H9 (cell line): ENCODE measurements around the gene ASTN1. TPM values are rescaled to one million over a fixed set of nuclear protein-coding genes. Genes with fewer than 3 reads are reported as not detected.

Experiments
- DNase-seq: peaks from one replicate; pipeline ENCODE4 v3.0.0-alpha.2; 2017
- H2AFZ ChIP-seq: one replicate; pipeline ENCODE4 v1.6.1; 2013; ENCODE audit warnings: mild to moderate bottlenecking, low read length, control low read depth, moderate library complexity
- H2AK5ac ChIP-seq: 2 replicates; pipeline ENCODE4 v1.6.1; 2013; ENCODE audit warnings: low read length, control low read depth, mixed read lengths; ENCODE audit not compliant: insufficient read length
- H2BK120ac ChIP-seq: one replicate; pipeline ENCODE4 v1.6.1; 2013; ENCODE audit warnings: low read depth, mild to moderate bottlenecking, low read length, control low read depth, inconsistent platforms; ENCODE audit not compliant: poor library complexity, severe bottlenecking
- H2BK12ac ChIP-seq: 2 replicates; pipeline ENCODE4 v1.6.1; 2013; ENCODE audit warnings: low read length, control low read depth, mixed read lengths, low read depth; ENCODE audit not compliant: insufficient read length
- H2BK15ac ChIP-seq: 2 replicates; pipeline ENCODE4 v1.6.1; 2013; ENCODE audit warnings: low read depth, low read length, control low read depth
- H2BK20ac ChIP-seq: one replicate; pipeline ENCODE4 v1.6.1; 2013; ENCODE audit warnings: low read depth, mild to moderate bottlenecking, low read length, control low read depth, inconsistent platforms; ENCODE audit not compliant: poor library complexity, severe bottlenecking
- H2BK5ac ChIP-seq: 2 replicates; pipeline ENCODE4 v1.6.1; 2013; ENCODE audit warnings: low read length, control low read depth, mixed read lengths; ENCODE audit not compliant: insufficient read length
- H3K14ac ChIP-seq: 2 replicates; pipeline ENCODE4 v1.6.1; 2013; ENCODE audit warnings: low read length, control low read depth; ENCODE audit not compliant: insufficient read depth
- H3K18ac ChIP-seq: 2 replicates; pipeline ENCODE4 v1.6.1; 2013; ENCODE audit warnings: low read depth, mild to moderate bottlenecking, mixed read lengths, low read length, control low read depth; ENCODE audit not compliant: insufficient read length
- H3K23ac ChIP-seq: 2 replicates; pipeline ENCODE4 v1.6.1; 2013; ENCODE audit warnings: low read length, control low read depth, mixed read lengths, low read depth; ENCODE audit not compliant: insufficient read length
- H3K23me2 ChIP-seq: 2 replicates; pipeline ENCODE4 v1.6.1; 2013; ENCODE audit warnings: low read depth, mild to moderate bottlenecking, mixed read lengths, low read length, control low read depth; ENCODE audit not compliant: insufficient read length, poor library complexity, severe bottlenecking
- H3K27ac ChIP-seq: 2 replicates; pipeline ENCODE4 v1.5.1; 2013; ENCODE audit warnings: low read length, control low read depth, mixed read lengths, low read depth; ENCODE audit not compliant: insufficient read length
- H3K27me3 ChIP-seq: 2 replicates; pipeline ENCODE4 v1.6.1; 2013; ENCODE audit warnings: low read length, control low read depth, inconsistent platforms; ENCODE audit not compliant: insufficient read depth
- H3K4ac ChIP-seq: 2 replicates; pipeline ENCODE4 v1.6.1; 2013; ENCODE audit warnings: low read depth, mild to moderate bottlenecking, control low read depth, inconsistent platforms, low read length, moderate library complexity
- H3K4me1 ChIP-seq: 2 replicates; pipeline ENCODE4 v1.6.1; 2013; ENCODE audit warnings: low read length, control low read depth, inconsistent platforms; ENCODE audit not compliant: insufficient read depth
- H3K4me2 ChIP-seq: 2 replicates; pipeline ENCODE4 v1.6.1; 2013; ENCODE audit warnings: low read length, control low read depth, mixed read lengths; ENCODE audit not compliant: insufficient read length, insufficient read depth
- H3K56ac ChIP-seq: 2 replicates; pipeline ENCODE4 v1.6.1; 2013; ENCODE audit warnings: low read depth, mild to moderate bottlenecking, mixed read lengths, low read length, control low read depth; ENCODE audit not compliant: insufficient read length
- H3K79me1 ChIP-seq: 2 replicates; pipeline ENCODE4 v1.6.1; 2013; ENCODE audit warnings: low read depth, mild to moderate bottlenecking, moderate library complexity, low read length, control low read depth, inconsistent platforms; ENCODE audit not compliant: insufficient read depth, poor library complexity, severe bottlenecking
- H3K79me2 ChIP-seq: 2 replicates; pipeline ENCODE4 v1.6.1; 2013; ENCODE audit warnings: low read length, control low read depth, inconsistent platforms; ENCODE audit not compliant: insufficient read depth
- H3K9ac ChIP-seq: 2 replicates; pipeline ENCODE4 v1.6.1; 2013; ENCODE audit warnings: low read length, control low read depth, mixed read lengths; ENCODE audit not compliant: insufficient read length; ENCODE audit errors: extremely low read depth
- H3K9me3 ChIP-seq: one replicate; pipeline ENCODE4 v1.6.1; 2013; ENCODE audit warnings: low read depth, low read length, inconsistent platforms; ENCODE audit not compliant: control insufficient read depth
- H3T11ph ChIP-seq: one replicate; pipeline ENCODE4 v1.6.1; 2013; ENCODE audit warnings: mild to moderate bottlenecking, low read length, control low read depth, inconsistent platforms
- H4K20me1 ChIP-seq: one replicate; pipeline ENCODE4 v1.6.1; 2013; ENCODE audit not compliant: control insufficient read depth, insufficient read length, insufficient read depth
- H4K5ac ChIP-seq: 2 replicates; pipeline ENCODE4 v1.6.1; 2013; ENCODE audit warnings: low read depth, mild to moderate bottlenecking, mixed read lengths, low read length, control low read depth; ENCODE audit not compliant: insufficient read length
- H4K8ac ChIP-seq: replicated peaks from 2 replicates; pipeline ENCODE4 v1.6.1; 2013; ENCODE audit warnings: low read length, control low read depth, mixed read lengths, low read depth; ENCODE audit not compliant: insufficient read length
- H4K91ac ChIP-seq: 2 replicates; pipeline ENCODE4 v1.6.1; 2013; ENCODE audit warnings: low read depth, mild to moderate bottlenecking, moderate library complexity, mixed read lengths, low read length, control low read depth; ENCODE audit not compliant: insufficient read length
- H3K27ac Mint-ChIP-seq, 3 experiments: 2 replicates in 2 of 3; 3 replicates in 1 of 3; pipeline ENCODE4 v1.8.0; 2020 to 2021; ENCODE audit warnings: mixed read lengths in 3 of 3, mild to moderate bottlenecking in 1 of 3, moderate library complexity in 1 of 3
- H3K27me3 Mint-ChIP-seq: 2 replicates; pipeline ENCODE4 v1.8.0; 2021; ENCODE audit warnings: low read depth, mild to moderate bottlenecking, moderate library complexity, mixed read lengths
- H3K36me3 Mint-ChIP-seq, 3 experiments: 2 replicates in 2 of 3; 3 replicates in 1 of 3; pipeline ENCODE4 v1.8.0; 2020 to 2021; ENCODE audit warnings: low read depth in 3 of 3, mixed read lengths in 3 of 3; ENCODE audit not compliant: insufficient read depth in 1 of 3
- H3K4me1 Mint-ChIP-seq, 2 experiments: 2 replicates each; pipeline ENCODE4 v1.8.0; 2020; ENCODE audit warnings: mixed read lengths in 2 of 2
- H3K4me3 Mint-ChIP-seq, 2 experiments: 2 replicates in 1 of 2; 3 replicates in 1 of 2; pipeline ENCODE4 v1.8.0; 2020 to 2021; ENCODE audit warnings: mild to moderate bottlenecking in 2 of 2, mixed read lengths in 2 of 2, moderate library complexity in 1 of 2
- H3K9me3 Mint-ChIP-seq, 2 experiments: 2 replicates in 1 of 2; 3 replicates in 1 of 2; pipeline ENCODE4 v1.8.0; 2020; ENCODE audit warnings: mild to moderate bottlenecking in 2 of 2, mixed read lengths in 2 of 2, moderate library complexity in 1 of 2
- CTCF ChIP-seq: fragments of 200-600 bp; sonication (generic); conservative IDR thresholded peaks from 3 replicates; pipeline ENCODE4 v1.8.0; 2021; ENCODE audit warnings: antibody characterized with exemption, mild to moderate bottlenecking
- WGBS: extraction: QIAGEN DNeasy Blood & Tissue Kit; methylation state at CpG from one replicate; pipeline ENCODE4 v1.1.7; 2013; ENCODE audit warnings: missing lambda C conversion rate, low lambda C conversion rate, mixed read lengths; ENCODE audit not compliant: insufficient read length; ENCODE audit errors: extremely low coverage; 5-methylcytosine and 5-hydroxymethylcytosine counted together
- total RNA-seq: library from RNA; stranded (reverse); gene quantifications from 2 replicates; pipeline ENCODE4 v1.2.1, GENCODE V29; 2021

The ASTN1 gene
- total RNA-seq, 1 experiment from 2014 or later, result 0.98 TPM

GRCh38 chr1:176820391-176821031 lies 344.0 kb downstream of the ASTN1 start:
- Histone ChIP-seq H4K20me1 (no peaks in the 10 kb centered on the region), H3K4me1 (peaks cover 4% of the 10 kb centered on the region), H4K91ac (no peak overlapping the region), H3K4ac (no peak overlapping the region), H2BK5ac (no peak overlapping the region), H2BK15ac (no peak overlapping the region), H3K56ac (no peak overlapping the region), H3K79me1 (no peaks in the 10 kb centered on the region), H3K27me3 (no peaks in the 10 kb centered on the region), H4K8ac (no peak overlapping the region), H2AK5ac (no peak overlapping the region), H3K9me3 (no peaks in the 10 kb centered on the region), H3K23ac (no peak overlapping the region), H3T11ph (no peak overlapping the region), H3K18ac (no peak overlapping the region), H3K14ac (no peak overlapping the region), H2BK12ac (no peak overlapping the region), H2BK120ac (no peak overlapping the region), H2BK20ac (no peak overlapping the region), H2AFZ (no peak overlapping the region), H3K79me2 (no peaks in the 10 kb centered on the region), H3K9ac (no peak overlapping the region), H3K27ac (no peak overlapping the region), H4K5ac (no peak overlapping the region), H3K4me2 (no peak overlapping the region), H3K23me2 (no peaks in the 10 kb centered on the region)
- TF ChIP-seq CTCF, result no peak
- no peaks in the 10 kb centered on the region for H3K36me3 Mint-ChIP-seq
- peaks cover 3 to 4% of the 10 kb centered on the region in 2 experiments; a peak in 2 of 4 replicates for H3K4me1 Mint-ChIP-seq
- no CpG with 5 or more reads among the region's 5 CpGs for WGBS
- H3K27me3 Mint-ChIP-seq, result no peaks in the 10 kb centered on the region
- H3K4me3 Mint-ChIP-seq, result no peak overlapping the region
- DNase-seq, result no peak
- no peak overlapping the region for H3K27ac Mint-ChIP-seq
- H3K9me3 Mint-ChIP-seq, result no peaks in the 10 kb centered on the region; a peak in 1 of 5 replicates
